ENCODE measurements around the gene ATP2A2.
A peak's percentile ranks its signal among the peaks of the same experiment; 100 is the strongest.

DNA sequence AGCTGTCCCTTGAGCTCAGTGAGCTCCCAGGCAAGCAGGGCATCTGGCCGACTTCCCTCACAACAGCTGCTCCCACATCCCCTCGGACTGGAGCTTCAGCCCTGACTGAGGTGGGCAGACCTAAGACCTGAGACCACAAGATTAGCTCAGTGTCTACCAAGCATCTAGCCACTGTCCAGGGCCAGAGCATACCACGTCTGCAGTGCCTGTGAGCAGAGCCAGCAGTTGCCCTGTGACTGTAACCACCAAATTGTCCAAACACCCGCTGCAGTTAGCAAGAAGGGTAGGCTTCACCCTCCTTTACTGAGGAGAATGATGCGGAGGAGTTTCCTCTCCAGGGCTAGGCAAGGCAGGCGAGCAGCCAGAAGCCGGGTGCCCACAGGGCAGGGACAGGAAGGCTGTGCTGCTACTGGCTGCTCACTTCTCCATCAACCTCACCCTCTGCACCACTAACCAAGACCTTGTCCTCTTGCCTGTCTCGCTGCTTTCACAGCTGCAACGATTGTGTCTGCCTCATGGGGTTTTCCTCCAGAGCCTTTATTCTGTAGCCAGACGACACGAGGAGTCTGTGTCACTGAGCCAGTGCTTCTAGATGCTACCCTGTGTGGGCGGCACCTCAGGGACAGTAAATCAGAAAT, 68.6 kb downstream of the ATP2A2 start:
- TF ChIP-seq, protein P1, sequence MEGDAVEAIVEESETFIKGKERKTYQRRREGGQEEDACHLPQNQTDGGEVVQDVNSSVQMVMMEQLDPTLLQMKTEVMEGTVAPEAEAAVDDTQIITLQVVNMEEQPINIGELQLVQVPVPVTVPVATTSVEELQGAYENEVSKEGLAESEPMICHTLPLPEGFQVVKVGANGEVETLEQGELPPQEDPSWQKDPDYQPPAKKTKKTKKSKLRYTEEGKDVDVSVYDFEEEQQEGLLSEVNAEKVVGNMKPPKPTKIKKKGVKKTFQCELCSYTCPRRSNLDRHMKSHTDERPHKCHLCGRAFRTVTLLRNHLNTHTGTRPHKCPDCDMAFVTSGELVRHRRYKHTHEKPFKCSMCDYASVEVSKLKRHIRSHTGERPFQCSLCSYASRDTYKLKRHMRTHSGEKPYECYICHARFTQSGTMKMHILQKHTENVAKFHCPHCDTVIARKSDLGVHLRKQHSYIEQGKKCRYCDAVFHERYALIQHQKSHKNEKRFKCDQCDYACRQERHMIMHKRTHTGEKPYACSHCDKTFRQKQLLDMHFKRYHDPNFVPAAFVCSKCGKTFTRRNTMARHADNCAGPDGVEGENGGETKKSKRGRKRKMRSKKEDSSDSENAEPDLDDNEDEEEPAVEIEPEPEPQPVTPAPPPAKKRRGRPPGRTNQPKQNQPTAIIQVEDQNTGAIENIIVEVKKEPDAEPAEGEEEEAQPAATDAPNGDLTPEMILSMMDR (IDR thresholded peaks at IDR 0.05 in 8 of 11, conservative IDR thresholded peaks at IDR 0.05 in 3 of 11), result no peak
- TF ChIP-seq POLR2AphosphoS5 (IDR thresholded peaks at IDR 0.05) (peak; percentile 37 to 52 (median 47)), POLR2A (IDR thresholded peaks at IDR 0.05) (no peak)
